HG03097 (cell line): ENCODE results near the gene SCN5A.

Experiments used
- ATAC-seq: cut with Tn5 transposase; IDR thresholded peaks from one replicate; pipeline ENCODE4 v1.9.1; 2021; ENCODE audit not compliant: unreplicated experiment, low FRiP score

SCN5A gene

GRCh38 chr3:38627956-38628355 is 21.5 kb downstream of the SCN5A start:
- no peak for ATAC-seq

GRCh38 chr3:38626171-38626570 is 23.3 kb downstream of the SCN5A start:
- no peak for ATAC-seq

- no peak for ATAC-seq
These were observed 25.9 kb downstream of the SCN5A start for GRCh38 chr3:38623539-38623938.

- ATAC-seq: no peak
These were observed 27.2 kb downstream of the SCN5A start for GRCh38 chr3:38622336-38622735.

GRCh38 chr3:38620236-38620635 is 29.3 kb downstream of the SCN5A start:
- no peak for ATAC-seq

GRCh38 chr3:38618343-38618742 is 31.1 kb downstream of the SCN5A start:
- no peak for ATAC-seq

GRCh38 chr3:38617586-38617985 is 31.9 kb downstream of the SCN5A start:
- no peak for ATAC-seq

- ATAC-seq: no peak
These were observed 32.4 kb downstream of the SCN5A start for GRCh38 chr3:38617137-38617536.

- ATAC-seq: no peak
These were observed 32.8 kb downstream of the SCN5A start for GRCh38 chr3:38616658-38617057.

- ATAC-seq: no peak
These were observed 33.4 kb downstream of the SCN5A start for GRCh38 chr3:38616111-38616510.

GRCh38 chr3:38614651-38615352 is 34.7 kb downstream of the SCN5A start:
- no peak for ATAC-seq

GRCh38 chr3:38614091-38614490 is 35.4 kb downstream of the SCN5A start:
- no peak for ATAC-seq

GRCh38 chr3:38613426-38613825 is 36.1 kb downstream of the SCN5A start:
- no peak for ATAC-seq

GRCh38 chr3:38611866-38612265 is 37.6 kb downstream of the SCN5A start:
- no peak for ATAC-seq

- no peak for ATAC-seq
These were observed 38.6 kb downstream of the SCN5A start for GRCh38 chr3:38610934-38611333.

GRCh38 chr3:38610436-38610835 is 39.1 kb downstream of the SCN5A start:
- no peak for ATAC-seq

GRCh38 chr3:38609386-38610111 is 39.9 kb downstream of the SCN5A start:
- ATAC-seq: no peak

- no peak for ATAC-seq
These were observed 40.5 kb downstream of the SCN5A start for GRCh38 chr3:38608961-38609360.

GRCh38 chr3:38608086-38608775 is 41.3 kb downstream of the SCN5A start:
- no peak for ATAC-seq

GRCh38 chr3:38606561-38606960 is 42.9 kb downstream of the SCN5A start:
- ATAC-seq: no peak

- no peak for ATAC-seq
These were observed 43.5 kb downstream of the SCN5A start for GRCh38 chr3:38605981-38606380.

GRCh38 chr3:38604246-38604645 is 45.2 kb downstream of the SCN5A start:
- ATAC-seq: no peak
